Erythroblast (primary cell): Measurements from ENCODE around the gene ZFYVE19.

Source experiments
- GATA1 ChIP-seq: IDR thresholded peaks from 2 replicates; pipeline ENCODE4 v1.6.1; 2011; ENCODE audit warnings: low read depth, mild to moderate bottlenecking, control low read depth, low read length, moderate library complexity
- POLR2A ChIP-seq: IDR thresholded peaks from 2 replicates; pipeline ENCODE4 v1.6.1; 2011; ENCODE audit warnings: mild to moderate bottlenecking, low read length

- TF ChIP-seq POLR2A (no peak), GATA1 (no peak)
Observed at GRCh38 chr15:40773496-40773895, 33.4 kb upstream of the ZFYVE19 start.
